Activated CD4-positive, alpha-beta T cell treated with anti-CD3 and anti-CD28 coated beads for 36 hours (primary cell): ENCODE data around the gene SIGLEC11. TPM values are rescaled to one million over a fixed set of nuclear protein-coding genes. Genes with fewer than 3 reads are reported as not detected.
"Not testable (repeated sequence)": the region's sequence is repeated elsewhere in the genome, so short reads cannot be mapped to it uniquely, and the experiment has no call there.

Experiments
- ATAC-seq: fragments of 200-7000 bp; cut with Tn5 transposase; one replicate; pipeline ENCODE4 v1.10.0; 2021; ENCODE audit warnings: mild to moderate bottlenecking, moderate library complexity
- CTCF ChIA-PET: fragments of 350-600 bp; sonication (Branson Sonifier 250); formaldehyde crosslinking; loops from one replicate; lab custom pipeline; 2021; ENCODE audit warnings: antibody characterized with exemption; lab: Charles Lee
- POLR2A ChIA-PET: fragments of 350-600 bp; sonication (Branson Sonifier 250); formaldehyde crosslinking; loops from one replicate; lab custom pipeline; 2021; ENCODE audit warnings: antibody characterized with exemption, inconsistent platforms; lab: Charles Lee
- DNase-seq: peaks from one replicate; pipeline ENCODE4 v3.0.0-alpha.2; 2020
- H3K27ac Mint-ChIP-seq: one replicate; pipeline ENCODE4 v1.8.0; 2021; ENCODE audit warnings: mixed read lengths
- H3K27me3 Mint-ChIP-seq: one replicate; pipeline ENCODE4 v1.8.0; 2021; ENCODE audit warnings: mixed read lengths
- H3K36me3 Mint-ChIP-seq: one replicate; pipeline ENCODE4 v1.8.0; 2021; ENCODE audit warnings: low read depth, mixed read lengths
- H3K4me1 Mint-ChIP-seq: one replicate; pipeline ENCODE4 v1.8.0; 2021; ENCODE audit warnings: mixed read lengths
- H3K4me3 Mint-ChIP-seq: one replicate; pipeline ENCODE4 v1.8.0; 2021; ENCODE audit warnings: mild to moderate bottlenecking, moderate library complexity, mixed read lengths
- H3K9me3 Mint-ChIP-seq: one replicate; pipeline ENCODE4 v1.8.0; 2021; ENCODE audit warnings: low read depth, mixed read lengths
- intact Hi-C, 2 experiments: fragments of 100-400 bp; cut with DNase I in 1 of 2; cut with micrococcal nuclease in 1 of 2; formaldehyde crosslinking; loops; one replicate each; pipeline versions ENCODE4 v1.14.2 to v1.15.1; 2022 to 2024; cut with DNase I, micrococcal nuclease
- total RNA-seq, 2 experiments: library from RNA; stranded (reverse); gene quantifications; one replicate each; pipeline ENCODE4 v1.2.3, GENCODE V29; 2021

Gene SIGLEC11
- total RNA-seq, 2 experiments from 2014 or later = not detected

- H3K4me3 Mint-ChIP-seq = no peak overlapping the region
- CTCF ChIA-PET = interaction anchor here (0.6 to 2.4 kb wide), 2 partner anchors 13 to 318 kb away, joined by 3 to 10 read pairs; no protein-coding TSS in a partner anchor
- H3K27me3 Mint-ChIP-seq = peaks cover 16% of the 10 kb centered on the region
- H3K27ac Mint-ChIP-seq = no peak overlapping the region
- DNase-seq (no peak), ATAC-seq (no peak)
- H3K36me3 Mint-ChIP-seq = no peaks in the 10 kb centered on the region
- no peaks in the 10 kb centered on the region for H3K9me3 Mint-ChIP-seq
- POLR2A ChIA-PET = no interaction called here
- intact Hi-C loops = no loop called here
- no peaks in the 10 kb centered on the region for H3K4me1 Mint-ChIP-seq
Measured at GRCh38 chr19:49950956-49951526, 9.9 kb downstream of the SIGLEC11 start.

- Mint-ChIP-seq H3K27me3 (peaks cover 16% of the 10 kb centered on the region), H3K4me1 (no peaks in the 10 kb centered on the region), H3K4me3 (no peak overlapping the region), H3K36me3 (no peaks in the 10 kb centered on the region), H3K27ac (no peak overlapping the region), H3K9me3 (no peaks in the 10 kb centered on the region)
- ATAC-seq (no peak), DNase-seq (no peak)
- CTCF ChIA-PET = interaction anchor here (2.4 kb wide), 1 partner anchor 12 kb away, joined by 10 read pairs; no protein-coding TSS in a partner anchor
- POLR2A ChIA-PET = interaction anchor here (0.5 kb wide), 1 partner anchor 447 kb away, joined by 3 read pairs; no protein-coding TSS in a partner anchor
- intact Hi-C loops = no loop called here
Measured at GRCh38 chr19:49950590-49950948, 10.4 kb downstream of the SIGLEC11 start.

- Mint-ChIP-seq H3K27me3 (peaks cover 20% of the 10 kb centered on the region), H3K27ac (no peak overlapping the region), H3K9me3 (no peaks in the 10 kb centered on the region), H3K36me3 (no peaks in the 10 kb centered on the region), H3K4me3 (no peak overlapping the region), H3K4me1 (no peaks in the 10 kb centered on the region)
- POLR2A ChIA-PET = interaction anchor here (0.5 kb wide), 2 partner anchors 447 to 1604 kb away, joined by 3 read pairs; no protein-coding TSS in a partner anchor
- intact Hi-C loops = no loop called here
- ATAC-seq (no peak), DNase-seq (no peak)
- CTCF ChIA-PET = interaction anchor here (0.7 to 2.4 kb wide), 3 partner anchors 12 to 43 kb away, joined by 3 to 10 read pairs (median 4); no protein-coding TSS in a partner anchor
Measured at GRCh38 chr19:49949742-49950589, 11.0 kb downstream of the SIGLEC11 start.

GRCh38 chr19:49946415-49946814 is 14.6 kb downstream of the SIGLEC11 start:
- DNase-seq (no peak), ATAC-seq (no peak)
- ChIA-PET CTCF (no interaction called here), POLR2A (no interaction called here)
- H3K9me3 Mint-ChIP-seq = no peaks in the 10 kb centered on the region
- no peak overlapping the region for H3K4me3 Mint-ChIP-seq
- peaks cover 18% of the 10 kb centered on the region for H3K27me3 Mint-ChIP-seq
- H3K4me1 Mint-ChIP-seq = peaks cover 11% of the 10 kb centered on the region
- intact Hi-C loops = no loop called here
- H3K36me3 Mint-ChIP-seq = no peaks in the 10 kb centered on the region
- H3K27ac Mint-ChIP-seq = no peak overlapping the region

GRCh38 chr19:49944567-49944966 is 16.4 kb downstream of the SIGLEC11 start:
- POLR2A ChIA-PET, H3K9me3 Mint-ChIP-seq, CTCF ChIA-PET, H3K36me3 Mint-ChIP-seq, intact Hi-C loops, H3K4me3 Mint-ChIP-seq, H3K27ac Mint-ChIP-seq: not testable (repeated sequence)
- Mint-ChIP-seq H3K27me3 (peaks cover 13% of the 10 kb centered on the region), H3K4me1 (peaks cover 11% of the 10 kb centered on the region)
- peak; percentile 94 for ATAC-seq
- peak; percentile 33 for DNase-seq

- Mint-ChIP-seq H3K9me3 (no peaks in the 10 kb centered on the region), H3K4me3 (no peak overlapping the region), H3K27me3 (peaks cover 13% of the 10 kb centered on the region), H3K4me1 (peaks cover 16% of the 10 kb centered on the region), H3K27ac (no peak overlapping the region), H3K36me3 (no peaks in the 10 kb centered on the region)
- ATAC-seq = no peak
- no peak for DNase-seq
- ChIA-PET POLR2A (interaction anchor here (0.7 kb wide), 1 partner anchor 46 kb away, joined by 3 read pairs; no protein-coding TSS in a partner anchor), CTCF (no interaction called here)
- intact Hi-C loops = no loop called here
Measured at GRCh38 chr19:49940482-49940791, 20.5 kb downstream of the SIGLEC11 start.

- intact Hi-C loops = no loop called here
- H3K27ac Mint-ChIP-seq = no peak overlapping the region
- peak; percentile 24 for DNase-seq
- CTCF ChIA-PET = interaction anchor here (2.6 kb wide), 1 partner anchor 40 kb away, joined by 18 read pairs; no protein-coding TSS in a partner anchor
- ATAC-seq = no peak
- peaks cover 10% of the 10 kb centered on the region for H3K27me3 Mint-ChIP-seq
- H3K4me3 Mint-ChIP-seq = no peak overlapping the region
- peaks cover 16% of the 10 kb centered on the region for H3K4me1 Mint-ChIP-seq
- H3K36me3 Mint-ChIP-seq = no peaks in the 10 kb centered on the region
- POLR2A ChIA-PET = interaction anchor here (0.7 kb wide), 1 partner anchor 46 kb away, joined by 3 read pairs; no protein-coding TSS in a partner anchor
- no peaks in the 10 kb centered on the region for H3K9me3 Mint-ChIP-seq
Measured at GRCh38 chr19:49939721-49940481, 21.1 kb downstream of the SIGLEC11 start.

GRCh38 chr19:49938662-49939061 is 22.3 kb downstream of the SIGLEC11 start:
- DNase-seq (no peak), ATAC-seq (no peak)
- intact Hi-C loops = no loop called here
- no peaks in the 10 kb centered on the region for H3K9me3 Mint-ChIP-seq
- peaks cover 8% of the 10 kb centered on the region for H3K27me3 Mint-ChIP-seq
- no peaks in the 10 kb centered on the region for H3K36me3 Mint-ChIP-seq
- H3K27ac Mint-ChIP-seq = no peak overlapping the region
- CTCF ChIA-PET = interaction anchor here (0.7 to 2.6 kb wide), 12 partner anchors 9 to 197 kb away, joined by 3 to 18 read pairs (median 3); no protein-coding TSS in a partner anchor
- POLR2A ChIA-PET = no interaction called here
- H3K4me3 Mint-ChIP-seq = no peak overlapping the region
- H3K4me1 Mint-ChIP-seq = peaks cover 11% of the 10 kb centered on the region

- no peak overlapping the region for H3K4me3 Mint-ChIP-seq
- peaks cover 3% of the 10 kb centered on the region for H3K36me3 Mint-ChIP-seq
- H3K4me1 Mint-ChIP-seq = peaks cover 13% of the 10 kb centered on the region
- ATAC-seq (peak; percentile 85), DNase-seq (peak; percentile 88)
- no peaks in the 10 kb centered on the region for H3K9me3 Mint-ChIP-seq
- peaks cover 4% of the 10 kb centered on the region for H3K27me3 Mint-ChIP-seq
- ChIA-PET POLR2A (no interaction called here), CTCF (interaction anchor here (0.6 to 2.6 kb wide), 16 partner anchors 9 to 427 kb away, joined by 3 to 18 read pairs (median 3); no protein-coding TSS in a partner anchor)
- H3K27ac Mint-ChIP-seq = no peak overlapping the region
- intact Hi-C loops = loop anchor here (1.0 kb wide), 1 partner anchor 45 kb away; no protein-coding TSS in a partner anchor
Measured at GRCh38 chr19:49937750-49938381, 23.1 kb downstream of the SIGLEC11 start.

GRCh38 chr19:49936549-49936948 is 24.4 kb downstream of the SIGLEC11 start:
- peaks cover 11% of the 10 kb centered on the region for H3K36me3 Mint-ChIP-seq

More at GRCh38 chr19:49936549-49936948, 24.4 kb downstream of the SIGLEC11 start:
- DNase-seq (no peak), ATAC-seq (no peak)
- Mint-ChIP-seq H3K27me3 (no peaks in the 10 kb centered on the region), H3K27ac (no peak overlapping the region), H3K9me3 (peaks cover 3% of the 10 kb centered on the region), H3K4me3 (no peak overlapping the region), H3K4me1 (peaks cover 25% of the 10 kb centered on the region)
- POLR2A ChIA-PET = no interaction called here
- CTCF ChIA-PET = interaction anchor here (0.6 to 2.1 kb wide), 3 partner anchors 26 to 80 kb away, joined by 3 to 8 read pairs (median 3); no protein-coding TSS in a partner anchor
- intact Hi-C loops = no loop called here
